PC-3 (cell line): ENCODE measurements around the gene MPZL1. TPM values are rescaled to one million over a fixed set of nuclear protein-coding genes. Genes with fewer than 3 reads are reported as not detected.

Experiments
- ATAC-seq: fragments of 200-7000 bp; cut with Tn5 transposase; 2 replicates; pipeline ENCODE4 v1.9.1; 2020; ENCODE audit warnings: mild to moderate bottlenecking, moderate library complexity
- BruUV-seq: library from RNA; stranded (reverse); fragments of 400-500 nt; replicated peaks from 2 replicates; lab custom pipeline; 2021; lab: Mats Ljungman, UMichigan
- CTCF ChIA-PET: fragments of 300-600 bp; sonication (Branson Sonifier 250); formaldehyde crosslinking; loops from one replicate; lab custom pipeline; 2022; ENCODE audit warnings: antibody characterized with exemption; lab: Charles Lee
- POLR2A ChIA-PET: fragments of 300-600 bp; sonication (Branson Sonifier 250); formaldehyde crosslinking; loops from one replicate; lab custom pipeline; 2022; ENCODE audit warnings: antibody characterized with exemption; ENCODE audit not compliant: unreplicated experiment; lab: Charles Lee
- DNase-seq: peaks from one replicate; pipeline ENCODE4 v3.0.0-alpha.2; 2015
- H2AFZ ChIP-seq: fragments of 300-600 bp; sonication (generic); 2 replicates; pipeline ENCODE4 v1.6.0; 2016; ENCODE audit warnings: antibody characterized with exemption, low read length
- H3F3A ChIP-seq: fragments of 300-600 bp; sonication (generic); one replicate; pipeline ENCODE4 v1.6.0; 2017; ENCODE audit warnings: antibody characterized with exemption, low read length, control low read depth, mild to moderate bottlenecking; ENCODE audit not compliant: unreplicated experiment
- H3K27ac ChIP-seq: fragments of 300-600 bp; sonication (generic); 2 replicates; pipeline ENCODE4 v1.5.1; 2016; ENCODE audit warnings: mild to moderate bottlenecking, low read length
- H3K27me3 ChIP-seq: fragments of 300-600 bp; sonication (generic); 2 replicates; pipeline ENCODE4 v1.6.1; 2016; ENCODE audit warnings: low read length, mixed read lengths
- H3K36me3 ChIP-seq: fragments of 300-600 bp; sonication (generic); 2 replicates; pipeline ENCODE4 v1.6.1; 2016; ENCODE audit warnings: low read depth, mixed run types, low read length, mixed read lengths
- H3K4me1 ChIP-seq: fragments of 300-600 bp; sonication (generic); 2 replicates; pipeline ENCODE4 v1.5.1; 2016; ENCODE audit warnings: low read length; ENCODE audit not compliant: insufficient read depth
- H3K4me2 ChIP-seq: fragments of 300-600 bp; sonication (generic); 2 replicates; pipeline ENCODE4 v1.6.0; 2016; ENCODE audit warnings: low read length
- H3K4me3 ChIP-seq: fragments of 300-600 bp; sonication (generic); 2 replicates; pipeline ENCODE4 v1.5.1; 2016; ENCODE audit warnings: mild to moderate bottlenecking, low read length, mixed read lengths
- H3K79me2 ChIP-seq: fragments of 300-600 bp; sonication (generic); 2 replicates; pipeline ENCODE4 v1.6.1; 2017; ENCODE audit warnings: low read length, mixed read lengths
- H3K9ac ChIP-seq: fragments of 300-600 bp; sonication (generic); 2 replicates; pipeline ENCODE4 v1.6.0; 2016; ENCODE audit warnings: mild to moderate bottlenecking, low read length
- H3K9me2 ChIP-seq: fragments of 300-600 bp; sonication (generic); replicated peaks from 2 replicates; pipeline ENCODE4 v1.6.1; 2016; ENCODE audit warnings: mixed run types, low read length, mixed read lengths
- H3K9me3 ChIP-seq: fragments of 300-600 bp; sonication (generic); 2 replicates; pipeline ENCODE4 v1.6.1; 2016; ENCODE audit warnings: low read length, mixed read lengths
- H4K20me1 ChIP-seq: fragments of 300-600 bp; sonication (generic); 2 replicates; pipeline ENCODE4 v1.6.1; 2016; ENCODE audit warnings: low read length, mixed read lengths
- EZH2 ChIP-seq: fragments of 300-600 bp; sonication (generic); IDR thresholded peaks from one replicate; pipeline ENCODE4 v1.6.1; 2017; ENCODE audit warnings: antibody characterized with exemption, mild to moderate bottlenecking, low read length; ENCODE audit not compliant: unreplicated experiment
- EZH2phosphoT487 ChIP-seq: fragments of 300-600 bp; sonication (generic); IDR thresholded peaks from 2 replicates; pipeline ENCODE4 v1.6.1; 2018; ENCODE audit warnings: mild to moderate bottlenecking, antibody characterized with exemption, low read length, borderline replicate concordance
- intact Hi-C: fragments of 100-400 bp; cut with micrococcal nuclease; formaldehyde crosslinking; loops from 2 replicates; pipeline ENCODE4 v1.9.0; 2023
- total RNA-seq: library from RNA; depleted of rRNA; stranded (reverse); fragments of >200 nt; gene quantifications from 2 replicates; pipeline ENCODE4 v1.2.3, GENCODE V29; 2014
- TF ChIP-seq, protein P1 (sequence below): fragments of 300-600 bp; sonication (generic); conservative IDR thresholded peaks from 2 replicates; pipeline ENCODE4 v1.5.1; 2017; ENCODE audit warnings: antibody characterized with exemption, low read depth, mild to moderate bottlenecking, low read length

MPZL1 gene
- total RNA-seq, 1 experiment from 2014 or later = 86.5 TPM

DNA sequence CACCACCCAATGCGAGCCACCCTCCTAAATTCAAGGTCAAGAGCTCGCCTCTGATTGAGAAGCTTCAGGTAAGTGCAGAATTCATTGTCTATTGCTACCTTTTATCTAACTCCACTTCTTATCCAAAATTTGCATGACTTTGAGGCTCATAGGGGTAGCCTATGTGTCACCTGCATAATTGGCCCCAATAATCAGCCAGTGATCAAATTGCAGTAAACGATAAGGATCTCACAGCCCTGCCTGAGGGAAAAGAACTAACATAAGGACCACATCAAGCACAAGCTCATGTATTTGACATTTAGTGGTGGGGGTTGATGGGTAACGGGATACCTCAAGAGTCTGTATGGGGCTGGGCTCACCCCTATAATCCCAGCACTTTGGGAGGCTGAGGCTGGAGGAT is 31.7 kb upstream of the MPZL1 start:
- peaks cover 7% of the 10 kb centered on the region; the same call in 1 of the 2 replicates for H3K4me1 ChIP-seq
- DNase-seq (no peak), ATAC-seq (no peak)
- no peaks in the 10 kb centered on the region for H4K20me1 ChIP-seq
- no peaks in the 10 kb centered on the region for H3K9me2 ChIP-seq
- 0 out of 2 replicates have a peak, but pooled peaks cover 8% of the 10 kb centered on the region for H3K27me3 ChIP-seq
- CTCF ChIA-PET = interaction anchor here (0.9 kb wide), 1 partner anchor 90 kb away, joined by 5 read pairs; no protein-coding TSS in a partner anchor
- TF ChIP-seq, protein P1, sequence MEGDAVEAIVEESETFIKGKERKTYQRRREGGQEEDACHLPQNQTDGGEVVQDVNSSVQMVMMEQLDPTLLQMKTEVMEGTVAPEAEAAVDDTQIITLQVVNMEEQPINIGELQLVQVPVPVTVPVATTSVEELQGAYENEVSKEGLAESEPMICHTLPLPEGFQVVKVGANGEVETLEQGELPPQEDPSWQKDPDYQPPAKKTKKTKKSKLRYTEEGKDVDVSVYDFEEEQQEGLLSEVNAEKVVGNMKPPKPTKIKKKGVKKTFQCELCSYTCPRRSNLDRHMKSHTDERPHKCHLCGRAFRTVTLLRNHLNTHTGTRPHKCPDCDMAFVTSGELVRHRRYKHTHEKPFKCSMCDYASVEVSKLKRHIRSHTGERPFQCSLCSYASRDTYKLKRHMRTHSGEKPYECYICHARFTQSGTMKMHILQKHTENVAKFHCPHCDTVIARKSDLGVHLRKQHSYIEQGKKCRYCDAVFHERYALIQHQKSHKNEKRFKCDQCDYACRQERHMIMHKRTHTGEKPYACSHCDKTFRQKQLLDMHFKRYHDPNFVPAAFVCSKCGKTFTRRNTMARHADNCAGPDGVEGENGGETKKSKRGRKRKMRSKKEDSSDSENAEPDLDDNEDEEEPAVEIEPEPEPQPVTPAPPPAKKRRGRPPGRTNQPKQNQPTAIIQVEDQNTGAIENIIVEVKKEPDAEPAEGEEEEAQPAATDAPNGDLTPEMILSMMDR = no peak
- no peak for TF ChIP-seq EZH2phosphoT487
- no peak for TF ChIP-seq EZH2
- no peak overlapping the region for H3K27ac ChIP-seq
- no peak overlapping the region for H3K4me3 ChIP-seq
- H3F3A ChIP-seq = no peaks in the 10 kb centered on the region
- no peaks in the 10 kb centered on the region for H3K79me2 ChIP-seq
- no TSS peak for BruUV-seq
- H3K9me3 ChIP-seq = no peaks in the 10 kb centered on the region
- intact Hi-C loops = no loop called here
- no peak overlapping the region for H3K9ac ChIP-seq
- no peaks in the 10 kb centered on the region for H3K36me3 ChIP-seq
- H2AFZ ChIP-seq = no peak overlapping the region
- POLR2A ChIA-PET = no interaction called here
- no peak overlapping the region for H3K4me2 ChIP-seq

DNA sequence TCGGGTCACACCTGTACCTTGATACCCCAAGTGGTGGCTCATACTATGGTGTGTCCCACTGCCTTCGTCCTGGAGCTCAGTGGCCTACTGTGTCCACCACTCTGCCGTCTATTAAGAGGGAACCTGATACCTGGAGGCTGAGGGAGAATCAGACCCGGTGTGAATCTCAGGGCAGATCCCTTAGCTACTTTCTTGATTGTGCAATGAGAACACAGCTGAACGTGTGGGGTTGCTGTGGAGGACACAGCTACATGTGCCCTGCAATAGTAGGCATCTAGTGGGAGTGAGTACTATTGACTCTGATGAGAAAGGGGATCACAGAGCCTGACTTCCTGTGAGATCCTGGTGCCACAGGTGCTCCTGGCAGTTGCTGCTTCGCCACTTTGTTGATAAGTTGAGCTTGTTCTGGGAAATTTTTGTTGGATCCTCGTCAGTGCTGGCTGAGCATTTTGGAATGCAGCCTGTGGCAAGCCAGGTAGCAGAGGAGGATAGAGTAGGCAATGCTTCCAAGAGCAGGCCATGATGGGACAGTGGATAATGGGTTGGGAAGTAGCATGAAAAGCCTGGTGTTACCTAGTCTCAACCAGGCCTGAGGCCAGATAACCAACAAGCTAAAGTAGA is 28.2 kb upstream of the MPZL1 start:
- ChIA-PET CTCF (no interaction called here), POLR2A (no interaction called here)
- Histone ChIP-seq H2AFZ (no peak overlapping the region), H3K4me2 (no peak overlapping the region), H3K27me3 (no peaks in the 10 kb centered on the region), H3K9ac (no peak overlapping the region), H3K79me2 (no peaks in the 10 kb centered on the region), H4K20me1 (no peaks in the 10 kb centered on the region), H3K27ac (no peak overlapping the region), H3K9me3 (no peaks in the 10 kb centered on the region), H3K4me1 (peaks cover 7% of the 10 kb centered on the region; the same call in 1 of the 2 replicates), H3K36me3 (no peaks in the 10 kb centered on the region), H3K4me3 (no peak overlapping the region), H3F3A (no peaks in the 10 kb centered on the region), H3K9me2 (no peaks in the 10 kb centered on the region)
- ATAC-seq (no peak), DNase-seq (no peak)
- TF ChIP-seq, protein P1 = no peak
- TF ChIP-seq EZH2phosphoT487 = no peak
- intact Hi-C loops = no loop called here
- BruUV-seq = no TSS peak

DNA sequence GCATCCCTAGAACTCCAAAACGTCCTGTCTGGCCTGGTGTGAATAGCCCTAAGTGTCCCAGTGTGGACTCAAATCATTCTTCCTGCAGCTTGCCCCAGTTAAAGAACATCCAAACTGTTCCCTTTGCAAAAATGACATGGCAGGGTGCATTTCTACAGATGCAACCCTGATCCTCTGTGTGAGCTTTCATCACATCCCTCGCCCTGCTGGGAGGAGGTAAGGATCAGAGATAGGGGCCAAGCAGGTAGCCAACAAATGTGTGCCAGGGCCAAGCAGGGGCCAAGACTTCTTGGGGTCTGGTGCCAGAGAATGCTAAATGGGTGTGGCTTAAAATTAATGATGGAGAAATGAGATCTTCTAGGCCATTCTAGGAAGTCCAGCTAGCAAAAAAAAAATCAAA is 27.1 kb upstream of the MPZL1 start:
- H2AFZ ChIP-seq = no peak overlapping the region
- CTCF ChIA-PET = no interaction called here
- POLR2A ChIA-PET = interaction anchor here (0.6 kb wide), 1 partner anchor 540 kb away, joined by 3 read pairs; no protein-coding TSS in a partner anchor
- intact Hi-C loops = no loop called here
- no peak for DNase-seq
- TF ChIP-seq, protein P1 = no peak
- TF ChIP-seq EZH2 = no peak
- TF ChIP-seq EZH2phosphoT487 = no peak
- H3K79me2 ChIP-seq = no peaks in the 10 kb centered on the region
- H3K9ac ChIP-seq = no peak overlapping the region
- no peaks in the 10 kb centered on the region for H3K27me3 ChIP-seq
- no peaks in the 10 kb centered on the region for H3K9me3 ChIP-seq
- no peak overlapping the region for H3K27ac ChIP-seq
- H3K4me1 ChIP-seq = peaks cover 3% of the 10 kb centered on the region; the same call in 1 of the 2 replicates
- ATAC-seq = no peak
- H3K36me3 ChIP-seq = no peaks in the 10 kb centered on the region
- no peaks in the 10 kb centered on the region for H3F3A ChIP-seq
- no peaks in the 10 kb centered on the region for H3K9me2 ChIP-seq
- BruUV-seq = no TSS peak
- H4K20me1 ChIP-seq = no peaks in the 10 kb centered on the region
- no peak overlapping the region for H3K4me2 ChIP-seq
- H3K4me3 ChIP-seq = no peak overlapping the region
